Stimulated activated CD8-positive, alpha-beta memory T cell treated with anti-CD3 and anti-CD28 coated beads, Interleukin-2, amount 100 ng/mL, for 48 hours (primary cell): ENCODE results near the gene NPW.

Experiments used
- DNase-seq, 2 donors: peaks; one replicate each; pipeline ENCODE4 v3.0.0-alpha.2; 2020; ENCODE audit warnings: low read depth in 2 of 2

The NPW gene

DNA sequence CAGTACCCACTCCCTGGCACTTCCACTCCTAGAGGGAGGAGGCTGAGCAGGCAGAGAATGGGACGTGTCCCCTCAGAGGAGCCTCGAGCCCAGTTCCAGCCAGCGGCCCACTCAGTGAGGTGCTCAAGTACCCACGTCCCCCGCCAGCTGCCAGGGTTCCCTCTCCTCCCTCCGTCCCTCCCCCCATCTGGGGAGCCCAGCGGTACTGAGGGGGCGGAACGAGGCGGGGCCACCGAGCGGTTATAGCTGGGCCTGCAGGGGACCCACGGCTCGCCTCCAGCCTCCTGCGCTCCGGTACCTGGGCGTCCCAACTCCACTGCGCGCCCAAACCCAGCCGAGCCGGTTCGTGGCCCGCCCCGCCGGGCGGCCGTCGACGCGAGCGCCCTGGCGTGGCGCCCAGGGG is at the start of gene NPW:
NPW (plus strand) TSS at position 268 of the 403 bp plus-strand sequence.
- DNase-seq, result peak in 1 of 2 donors; percentile 33

DNA sequence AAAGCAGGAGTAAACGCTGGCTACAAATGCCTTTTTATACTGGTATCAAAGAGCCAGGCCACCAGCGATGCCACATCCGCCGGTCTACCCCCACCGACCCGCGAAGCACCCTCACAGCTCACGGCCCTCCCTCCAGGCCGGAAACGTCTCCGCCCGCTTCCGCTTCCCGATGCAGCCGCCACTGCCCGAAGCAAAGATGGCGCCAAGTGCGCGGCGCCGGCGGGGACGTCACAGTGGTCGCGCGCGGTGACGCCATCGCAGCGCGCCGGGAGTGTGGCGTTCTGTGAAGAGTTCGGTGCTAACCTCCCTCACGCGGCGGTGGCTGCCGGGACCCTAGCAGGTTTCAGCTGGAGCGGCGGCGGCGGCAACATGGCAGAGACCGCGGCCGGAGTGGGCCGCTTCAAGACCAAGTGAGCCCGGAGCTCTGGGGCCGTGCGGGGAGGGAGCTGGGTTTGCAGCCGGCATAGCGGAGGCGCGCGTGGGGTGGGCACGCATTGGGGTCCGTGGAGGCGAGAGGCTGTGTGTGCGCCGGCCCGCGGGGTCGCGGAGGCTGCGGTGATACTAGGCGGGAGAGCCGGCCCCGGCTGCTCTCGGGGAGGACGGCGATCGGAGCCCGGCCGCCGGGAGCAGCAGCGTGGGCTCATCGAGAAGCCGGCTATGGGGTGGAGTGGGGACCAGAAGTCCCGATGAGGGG is 47.6 kb upstream of the NPW start, which contains the start of gene TBL3:
TBL3 (plus strand) TSS at position 258 of the 694 bp plus-strand sequence; CDS start at position 370, 112 bp downstream.
- DNase-seq, result peak; percentile 93

DNA sequence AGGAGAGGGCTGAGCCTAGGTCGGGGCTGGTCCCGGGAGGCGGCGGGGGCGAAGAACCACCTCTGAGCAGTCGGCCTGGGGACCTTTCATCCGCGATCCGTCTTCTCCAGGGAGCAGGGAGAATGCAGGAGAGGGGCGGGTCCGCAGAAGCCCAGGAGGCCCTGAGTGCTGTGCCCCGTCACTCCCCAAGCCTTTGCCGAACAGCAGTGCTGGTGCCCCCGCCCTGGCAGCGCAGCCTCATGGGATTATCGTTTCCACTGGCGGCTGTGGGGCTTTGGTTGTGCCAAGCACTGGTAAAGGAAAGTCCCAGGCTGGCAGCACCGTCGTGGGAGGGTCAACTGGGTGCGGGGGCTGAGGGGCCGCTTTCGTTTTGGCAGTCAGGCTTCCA is 47.1 kb upstream of the NPW start:
- no peak for DNase-seq

DNA sequence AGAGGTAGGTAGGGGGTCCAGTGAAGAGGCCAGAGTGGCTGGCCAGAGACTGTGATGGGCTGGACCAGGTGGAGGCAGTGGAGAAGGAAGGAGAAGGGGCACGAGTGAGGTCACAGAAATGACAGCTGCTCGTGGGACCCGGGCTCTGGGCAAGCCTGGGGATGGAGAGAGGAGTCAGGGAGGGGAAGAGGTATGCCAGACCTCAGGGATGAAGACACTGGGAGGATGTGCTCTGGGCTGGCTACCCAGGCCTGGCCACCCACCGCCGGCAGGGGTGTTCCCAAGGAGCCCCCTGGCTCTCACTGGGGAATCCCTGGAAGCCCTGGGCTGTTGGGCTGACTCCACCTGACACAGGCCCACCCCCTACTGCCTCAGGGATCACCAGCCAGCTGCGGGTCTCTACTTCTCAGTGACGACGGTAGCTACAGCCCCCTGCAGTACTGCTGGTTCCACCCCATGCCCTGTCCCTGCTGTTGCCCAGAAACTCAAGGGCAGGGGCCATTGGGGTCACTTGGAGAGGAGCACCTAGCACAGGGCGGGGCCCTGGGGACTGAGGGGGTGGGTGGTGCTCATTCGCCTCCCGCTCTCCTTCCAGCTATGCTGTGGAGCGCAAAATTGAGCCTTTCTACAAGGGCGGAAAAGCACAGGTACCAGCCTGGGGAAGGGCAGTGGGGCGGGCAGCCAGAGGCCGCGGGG is 46.0 kb upstream of the NPW start:
- no peak for DNase-seq

DNA sequence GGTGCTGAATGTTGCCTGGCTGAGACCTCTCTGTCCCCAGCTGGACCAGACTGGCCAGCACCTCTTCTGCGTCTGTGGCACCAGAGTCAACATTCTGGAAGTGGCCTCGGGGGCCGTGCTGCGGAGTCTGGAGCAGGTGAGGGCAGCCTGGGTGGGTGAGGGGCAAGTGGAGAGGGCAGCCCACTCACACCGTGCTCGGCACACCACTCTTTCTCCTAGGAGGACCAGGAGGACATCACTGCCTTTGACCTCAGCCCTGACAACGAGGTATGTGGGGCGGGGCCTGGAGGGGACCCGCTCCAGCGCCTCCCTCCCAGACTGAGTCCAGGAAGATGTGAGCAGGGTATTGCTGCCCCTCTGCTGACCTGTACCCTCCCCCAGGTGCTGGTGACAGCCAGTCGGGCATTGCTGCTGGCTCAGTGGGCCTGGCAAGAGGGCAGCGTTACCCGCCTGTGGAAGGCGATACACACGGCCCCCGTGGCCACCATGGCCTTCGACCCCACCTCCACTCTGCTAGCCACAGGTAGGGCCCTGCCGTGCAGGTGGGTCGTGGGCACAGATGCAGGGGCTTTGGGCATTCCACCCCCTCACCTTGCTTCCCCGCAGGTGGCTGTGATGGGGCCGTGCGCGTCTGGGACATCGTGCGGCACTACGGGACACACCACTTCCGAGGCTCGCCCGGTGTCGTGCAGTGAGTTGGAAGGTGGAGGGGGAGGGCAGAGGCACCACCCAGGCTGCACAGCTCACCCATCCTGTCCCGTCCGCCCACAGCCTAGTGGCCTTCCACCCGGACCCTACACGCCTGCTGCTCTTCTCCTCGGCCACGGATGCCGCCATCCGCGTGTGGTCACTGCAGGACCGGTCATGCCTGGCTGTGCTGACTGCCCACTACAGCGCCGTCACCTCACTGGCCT is 45.2 kb upstream of the NPW start:
- no peak for DNase-seq

DNA sequence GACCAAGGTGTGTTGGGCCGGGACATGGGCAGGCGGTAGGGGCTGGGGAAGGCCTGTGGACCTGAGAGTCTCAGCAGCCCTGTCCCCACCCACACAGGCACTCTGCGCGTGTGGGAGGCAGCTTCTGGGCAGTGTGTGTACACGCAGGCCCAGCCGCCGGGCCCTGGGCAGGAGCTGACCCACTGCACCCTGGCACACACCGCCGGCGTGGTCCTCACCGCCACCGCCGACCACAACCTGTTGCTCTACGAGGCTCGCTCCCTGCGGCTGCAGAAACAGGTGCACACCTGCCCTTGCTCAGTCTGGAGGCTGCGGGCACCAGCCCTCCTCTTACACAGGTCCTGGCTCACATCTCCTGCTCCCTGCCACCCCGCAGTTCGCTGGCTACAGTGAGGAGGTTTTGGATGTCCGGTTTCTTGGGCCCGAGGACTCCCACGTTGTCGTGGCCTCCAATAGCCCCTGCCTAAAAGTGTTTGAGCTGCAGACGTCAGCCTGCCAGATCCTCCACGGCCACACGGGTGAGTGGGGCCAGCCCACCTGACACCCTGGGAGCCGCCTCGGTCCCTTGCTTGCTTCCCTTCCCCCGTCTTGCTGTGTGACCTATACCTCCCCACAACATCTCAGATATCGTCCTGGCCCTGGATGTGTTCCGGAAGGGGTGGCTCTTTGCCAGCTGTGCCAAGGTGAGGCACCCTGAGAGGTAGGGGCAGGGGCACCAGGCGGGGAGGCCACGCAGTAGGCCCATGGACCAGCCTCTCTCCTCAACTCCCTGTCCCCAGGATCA is 44.0 kb upstream of the NPW start:
- no peak for DNase-seq

DNA sequence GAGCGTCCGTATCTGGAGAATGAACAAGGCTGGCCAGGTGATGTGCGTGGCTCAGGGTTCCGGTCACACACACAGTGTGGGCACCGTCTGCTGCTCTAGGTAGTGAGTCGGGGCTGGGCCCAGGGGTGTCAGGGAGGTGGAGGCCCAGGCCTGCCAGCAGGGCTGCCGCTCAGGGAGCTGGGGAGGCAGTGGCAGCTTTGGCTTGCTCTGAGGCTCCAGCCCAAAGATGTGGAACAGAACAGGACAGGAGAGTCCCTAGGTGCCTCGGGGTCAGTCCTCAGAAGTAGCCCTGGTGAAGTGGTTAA is 43.4 kb upstream of the NPW start:
- no peak for DNase-seq

DNA sequence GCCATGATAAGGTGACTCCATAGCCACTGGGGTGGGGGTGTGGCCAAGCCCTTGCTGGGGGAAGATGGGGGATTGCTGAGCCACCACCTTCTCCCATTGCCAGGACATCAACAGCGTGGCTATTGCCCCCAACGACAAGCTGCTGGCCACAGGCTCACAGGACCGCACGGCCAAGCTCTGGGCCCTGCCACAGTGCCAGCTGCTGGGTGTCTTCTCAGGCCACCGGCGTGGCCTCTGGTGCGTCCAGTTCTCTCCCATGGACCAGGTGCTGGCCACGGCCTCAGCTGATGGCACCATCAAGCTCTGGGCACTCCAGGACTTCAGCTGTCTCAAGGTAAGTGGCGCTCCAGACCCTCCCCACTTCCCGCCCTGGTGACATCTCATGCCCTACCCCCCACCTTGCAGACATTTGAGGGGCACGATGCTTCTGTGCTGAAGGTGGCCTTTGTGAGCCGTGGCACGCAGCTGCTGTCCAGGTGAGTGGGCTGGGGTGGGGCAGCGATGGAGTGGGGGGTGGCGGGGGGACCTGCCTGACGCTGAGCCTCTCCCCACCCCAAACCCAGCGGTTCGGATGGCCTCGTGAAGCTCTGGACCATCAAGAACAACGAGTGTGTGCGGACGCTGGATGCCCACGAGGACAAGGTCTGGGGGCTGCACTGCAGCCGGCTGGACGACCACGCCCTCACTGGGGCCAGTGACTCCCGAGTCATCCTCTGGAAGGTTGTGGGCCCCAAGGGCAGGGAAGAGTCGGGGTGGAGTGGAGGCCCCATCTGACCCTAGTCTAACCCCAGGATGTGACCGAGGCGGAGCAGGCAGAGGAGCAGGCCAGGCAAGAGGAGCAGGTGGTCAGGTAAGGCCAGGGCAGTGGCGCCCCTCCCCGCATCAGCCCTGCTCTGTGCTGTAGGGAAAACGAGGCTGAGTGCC is 42.4 kb upstream of the NPW start:
- DNase-seq, result no peak

DNA sequence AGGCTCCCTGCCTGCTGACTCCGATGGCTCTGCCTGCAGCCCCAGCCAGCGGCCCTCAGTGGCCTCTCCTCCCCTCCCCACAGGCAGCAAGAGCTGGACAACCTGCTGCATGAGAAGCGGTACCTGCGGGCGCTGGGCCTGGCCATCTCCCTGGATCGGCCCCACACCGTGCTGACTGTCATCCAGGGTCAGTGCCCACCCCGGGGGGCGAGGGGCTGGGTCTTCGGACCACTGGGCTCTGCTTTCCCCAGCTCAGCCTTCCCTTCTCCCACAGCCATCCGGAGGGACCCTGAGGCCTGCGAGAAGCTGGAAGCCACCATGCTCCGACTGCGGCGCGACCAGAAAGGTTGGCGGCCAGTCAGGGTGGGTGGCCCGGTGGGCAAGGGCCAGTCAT is 41.7 kb upstream of the NPW start:
- no peak for DNase-seq

DNA sequence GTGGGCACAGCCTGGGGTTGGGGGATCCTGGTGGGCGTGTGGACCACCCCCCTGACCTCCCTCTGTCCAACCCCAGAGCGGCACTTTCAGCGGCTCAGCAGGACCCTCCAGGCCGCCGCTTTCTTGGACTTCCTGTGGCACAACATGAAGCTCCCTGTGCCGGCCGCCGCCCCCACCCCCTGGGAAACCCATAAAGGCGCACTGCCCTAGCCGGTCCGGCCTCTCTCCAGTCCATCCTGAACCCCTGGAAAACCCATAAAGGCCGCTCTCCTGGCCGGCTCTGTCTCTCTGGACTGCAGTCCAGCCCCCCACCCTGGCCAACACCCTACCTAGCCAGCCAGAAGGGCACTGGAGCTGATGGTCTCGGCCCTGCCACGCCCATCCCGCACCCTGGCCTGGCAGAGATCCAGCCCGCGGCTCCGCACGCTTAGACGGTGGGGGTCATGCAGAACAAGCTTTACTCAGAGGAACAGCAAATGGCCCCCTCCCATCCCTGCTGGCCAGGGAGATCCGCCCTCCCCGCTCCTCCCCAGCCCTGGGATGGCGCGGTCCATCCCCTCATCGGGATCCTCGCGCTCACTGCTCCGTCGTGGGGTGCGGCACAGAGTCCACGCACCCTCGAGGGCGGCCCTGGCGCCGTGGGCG is 41.0 kb upstream of the NPW start:
- no peak for DNase-seq

DNA sequence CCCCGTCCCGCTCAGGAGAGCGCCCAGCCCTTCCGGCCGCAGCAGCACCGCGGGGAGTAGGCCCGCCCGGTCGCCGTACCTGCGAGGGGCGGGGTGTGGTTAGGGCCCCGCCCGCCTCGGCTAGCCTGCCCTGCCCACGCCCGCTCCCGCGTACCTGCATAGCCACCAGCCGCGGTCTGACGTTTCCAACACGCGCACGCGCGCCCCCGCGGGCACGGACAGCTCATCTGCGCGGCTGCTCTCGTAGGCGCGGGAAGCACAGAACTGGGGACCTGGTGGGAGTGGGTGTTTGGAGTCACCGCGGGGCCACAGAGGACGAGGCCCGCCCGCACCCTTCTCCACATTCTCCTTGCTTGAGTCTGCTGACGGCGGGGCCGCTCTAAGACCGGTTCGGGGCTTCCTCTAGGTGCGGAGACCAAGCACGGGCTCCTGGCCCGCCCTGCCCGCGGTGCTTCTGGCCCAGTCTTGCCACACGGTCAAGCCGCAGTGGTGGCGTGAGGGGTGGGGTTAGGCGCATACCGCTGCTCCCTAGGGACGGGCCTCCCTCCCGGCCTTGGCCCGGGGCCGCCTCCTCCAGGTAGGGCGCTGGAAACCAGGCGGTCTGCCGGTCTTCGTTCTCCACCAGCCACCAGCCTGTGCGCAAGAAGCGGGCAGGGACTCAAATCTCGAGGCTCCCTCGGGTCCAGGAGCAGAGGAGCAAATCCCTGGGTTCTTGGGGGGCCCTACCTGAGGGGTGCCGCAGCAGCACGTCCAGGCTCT is 40.1 kb upstream of the NPW start:
- DNase-seq, result no peak

DNA sequence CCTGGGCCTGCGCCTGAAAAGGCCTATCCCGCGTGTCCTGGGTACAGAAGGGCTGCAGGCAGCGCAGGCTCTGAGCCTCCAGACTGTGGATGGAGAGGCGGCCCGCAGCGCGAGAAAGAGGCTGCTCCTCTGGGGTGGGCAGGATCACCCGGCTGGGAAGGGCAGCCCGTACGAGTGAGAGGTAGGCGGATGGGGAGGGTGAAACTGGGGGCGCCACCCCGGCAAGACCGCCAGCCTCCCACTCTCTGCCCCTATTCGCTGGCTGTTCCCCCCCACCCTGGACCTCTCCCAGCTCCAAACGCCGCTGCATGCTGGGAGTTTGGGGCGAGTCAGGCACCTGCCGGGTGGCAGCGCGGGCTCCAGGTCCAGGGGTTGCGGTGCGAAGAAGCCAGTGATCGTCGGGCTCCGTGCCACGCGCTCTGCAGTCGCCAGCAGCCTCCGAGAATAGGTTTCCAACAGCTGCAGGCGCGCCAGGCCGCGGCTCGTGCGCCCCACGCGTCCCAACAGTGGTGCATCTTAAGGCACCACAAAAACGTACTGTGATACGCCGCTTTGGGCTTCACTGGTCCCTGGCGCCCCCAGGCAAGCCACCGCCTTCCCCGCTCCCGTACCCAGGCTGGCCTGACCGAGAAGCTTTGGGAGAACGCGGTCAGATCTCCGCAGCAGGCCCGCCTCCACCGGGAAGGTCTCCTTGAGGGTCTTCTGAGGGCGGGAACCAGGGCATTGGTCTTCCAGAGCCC is 39.4 kb upstream of the NPW start:
- DNase-seq, result no peak

DNA sequence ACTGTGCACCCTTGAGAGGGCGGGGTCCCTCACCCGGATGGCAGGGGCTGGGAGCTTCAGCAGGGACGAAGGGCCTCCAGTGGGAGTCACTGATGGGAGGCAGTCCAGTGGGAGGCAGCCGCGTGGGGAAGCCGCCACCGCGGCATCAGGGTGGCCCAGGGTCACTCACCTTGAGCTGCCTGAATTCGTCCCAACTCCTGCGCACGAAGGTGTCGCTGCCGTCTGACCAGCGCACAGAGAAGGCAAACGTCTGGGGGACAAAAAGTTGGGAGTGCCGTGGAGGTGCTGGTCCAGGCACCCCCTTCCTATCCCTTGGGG is 38.9 kb upstream of the NPW start:
- no peak for DNase-seq

DNA sequence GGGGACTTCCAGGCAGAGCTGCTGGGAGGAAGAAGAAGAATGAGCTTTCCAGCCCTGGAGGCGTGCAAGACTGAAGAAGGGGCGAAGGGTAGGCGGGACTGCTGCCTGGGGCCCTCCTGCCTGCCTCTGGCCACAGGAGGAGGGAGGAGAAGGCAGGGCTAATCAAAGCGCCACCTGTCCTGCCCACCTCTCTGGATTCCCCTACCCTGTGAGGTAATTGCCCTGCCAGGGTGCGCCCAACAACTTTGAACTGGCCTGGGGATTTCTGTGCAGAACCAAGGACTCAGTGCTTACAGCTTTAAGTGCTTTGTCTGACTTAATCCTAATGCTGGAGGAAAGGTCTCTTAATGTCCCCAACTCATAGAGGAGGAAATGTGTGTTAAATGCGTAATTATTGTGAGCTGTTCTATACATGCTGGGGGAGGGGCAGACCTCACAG is 38.2 kb upstream of the NPW start, which contains the start of gene NOXO1:
NOXO1 (minus strand) TSS at position 72 of the 439 bp plus-strand sequence. CDS start 290 bp downstream, outside the sequence.
- no peak for DNase-seq

DNA sequence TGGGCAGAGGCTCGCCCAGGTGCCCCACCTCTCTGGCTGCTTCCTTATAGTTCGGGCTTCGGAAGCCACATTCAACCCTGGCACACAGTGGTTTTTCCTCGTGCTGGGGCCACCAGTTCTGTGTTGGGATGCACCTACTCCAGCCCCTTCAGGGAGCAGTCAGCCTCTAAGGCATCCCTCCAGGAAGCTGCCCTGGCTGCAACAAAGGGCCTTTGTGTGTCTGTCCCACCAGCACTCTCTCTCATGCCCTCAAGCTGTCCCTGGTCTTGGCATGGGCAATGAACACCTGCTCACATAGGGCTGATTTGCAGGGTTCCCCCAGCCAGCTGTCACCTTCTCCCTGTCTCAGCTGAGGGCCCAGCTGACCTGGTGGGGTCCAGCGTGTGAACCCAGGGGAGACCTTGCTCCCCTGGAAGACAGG is 37.6 kb upstream of the NPW start:
- no peak for DNase-seq

DNA sequence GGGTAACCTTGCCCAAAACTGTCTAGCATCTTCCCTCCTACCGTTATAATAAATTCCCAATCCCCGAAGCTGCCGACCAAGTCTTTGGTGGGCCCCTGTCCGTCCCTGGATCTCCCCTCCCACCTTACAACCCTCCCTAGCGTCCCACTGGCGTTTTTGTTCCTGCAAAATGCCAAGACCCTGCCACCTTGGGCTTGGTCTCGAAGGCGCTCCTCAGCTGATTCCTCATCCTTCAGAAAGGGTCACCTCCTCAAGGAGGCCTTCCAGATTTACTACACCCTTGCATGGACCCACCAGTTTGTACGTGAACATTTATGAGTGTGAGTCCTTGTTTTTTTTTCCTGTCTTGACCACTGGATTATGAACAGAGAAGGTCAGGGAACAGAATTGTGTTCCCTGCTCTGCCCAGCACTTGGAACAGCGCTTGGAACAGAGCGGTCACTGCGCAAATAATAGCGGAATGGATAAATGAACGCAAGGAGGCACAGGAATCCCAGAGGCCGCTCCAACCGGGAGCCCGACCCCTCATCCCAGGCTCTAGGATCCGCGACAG is 36.5 kb upstream of the NPW start:
- no peak for DNase-seq

DNA sequence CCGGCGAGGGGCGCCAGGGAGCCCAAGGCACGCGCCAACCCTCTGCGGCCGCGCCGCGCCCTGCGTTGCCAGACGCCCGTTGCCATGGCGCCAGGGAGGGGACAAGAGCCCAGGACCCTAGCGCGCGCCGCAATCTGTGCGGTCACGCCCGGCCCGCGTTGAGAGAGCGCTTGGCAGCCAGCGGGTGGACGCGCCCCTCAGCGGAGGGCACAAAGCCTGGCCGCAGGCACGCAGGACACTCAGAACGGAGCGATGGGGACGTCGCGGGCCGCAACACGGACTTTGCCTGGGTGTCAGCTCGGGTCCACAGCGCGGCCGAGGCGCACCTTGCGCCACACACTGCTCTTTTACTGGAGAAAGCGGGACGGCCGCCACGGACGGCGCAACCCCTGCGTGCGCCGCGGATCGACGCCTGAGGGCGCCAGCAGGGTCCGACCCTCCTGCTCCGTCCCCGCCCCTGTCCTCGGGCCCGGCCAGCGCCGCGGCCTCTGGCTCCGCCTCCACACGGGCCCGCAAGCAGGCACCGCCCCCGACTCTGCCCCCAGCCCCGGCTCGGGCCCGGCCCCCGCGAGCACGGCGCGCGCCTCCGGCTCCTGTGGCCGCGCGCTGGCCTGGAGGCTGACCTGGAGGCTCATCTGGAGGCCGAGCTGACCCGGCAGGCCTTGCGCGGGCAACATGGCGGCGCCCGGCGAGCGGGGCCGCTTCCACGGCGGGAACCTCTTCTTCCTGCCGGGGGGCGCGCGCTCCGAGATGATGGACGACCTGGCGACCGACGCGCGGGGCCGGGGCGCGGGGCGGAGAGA is 35.8 kb upstream of the NPW start, which contains the start of gene GFER:
GFER (plus strand) TSS at position 650 of the 803 bp plus-strand sequence; CDS start at position 676, 26 bp downstream.
- peak; percentile 73 to 79 for DNase-seq
